ENCODE results near the gene INPP4A. TPM values are rescaled to one million over a fixed set of nuclear protein-coding genes. Genes with fewer than 3 reads are reported as not detected.

INPP4A gene
- total and polyA plus RNA-seq, 2 donors (not counting 3 experiments of a cell fraction or from before 2014, with no cell fraction given): 14.9 to 28.8 TPM

DNA sequence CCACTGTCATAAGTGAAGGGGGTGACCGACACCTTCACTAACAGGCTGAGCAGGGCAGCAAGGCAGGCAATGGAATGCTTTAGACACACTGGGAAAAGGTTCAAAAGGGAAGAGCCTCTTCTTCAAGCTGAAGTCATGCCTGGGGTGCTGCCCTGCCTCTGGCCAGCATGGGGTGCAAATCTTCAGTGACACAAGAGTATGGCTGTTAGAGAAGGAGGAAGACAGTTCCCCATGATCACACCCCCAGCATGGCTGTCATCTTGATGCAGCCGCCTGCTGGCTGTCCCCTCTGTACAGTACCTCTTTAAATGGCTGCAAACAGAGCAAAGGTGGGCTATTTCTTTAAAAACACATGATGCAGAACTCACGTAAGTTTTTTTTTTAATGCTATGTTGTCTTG lies 71.9 kb downstream of the INPP4A start:
- ChIA-PET POLR2A (no interaction called here), CTCF (interaction anchor here (1.0 to 2.3 kb wide), 3 partner anchors 18 to 104 kb away, joined by 3 to 15 read pairs (median 4); no protein-coding TSS in a partner anchor)
- H3K9me1 ChIP-seq (replicated peaks; ENCODE audit: control insufficient read depth, extremely low read depth, insufficient read depth, low read length): no peaks in the 10 kb centered on the region
- FAIRE-seq (no peak), DNase-seq (ENCODE audit: low read depth, low spot score) (no peak)
- BruUV-seq (replicated peaks): no TSS peak
- H3K4me1 ChIP-seq (ENCODE audit: control insufficient read depth, extremely low read depth, insufficient read depth, low read length): no peaks in the 10 kb centered on the region
- H3K79me2 ChIP-seq (ENCODE audit: control insufficient read depth, insufficient read depth, low read length): no peaks in the 10 kb centered on the region
- H3K9ac ChIP-seq (replicated peaks; ENCODE audit: extremely low read depth, insufficient read depth, low read length): no peak overlapping the region
- no peaks in the 10 kb centered on the region for H4K20me1 ChIP-seq (replicated peaks; ENCODE audit: control insufficient read depth, extremely low read depth, insufficient read depth, low read length)
- no peak overlapping the region for H3K4me2 ChIP-seq (ENCODE audit: insufficient read depth, low read length)
- H3K4me3 ChIP-seq (replicated peaks in 1 of 3; ENCODE audit: insufficient read depth in 1 of 3, low read depth in 1 of 3, low read length in 3 of 3): no peak overlapping the region
- intact Hi-C loops (cut with micrococcal nuclease): no loop called here
- no peak overlapping the region for H3K27ac ChIP-seq (ENCODE audit: insufficient read depth, low read depth, low read length)
- peaks cover 0 to 3% of the 10 kb centered on the region in 2 experiments for H3K36me3 ChIP-seq (ENCODE audit: control insufficient read depth in 2 of 2, extremely low read depth in 1 of 2, insufficient read depth in 2 of 2, low read length in 2 of 2)
- H3K27me3 ChIP-seq (ENCODE audit: control insufficient read depth in 2 of 2, insufficient read depth in 2 of 2, low read length in 2 of 2): no peaks in the 10 kb centered on the region
- dilution Hi-C loops (cut with MboI; ENCODE audit: extremely low pct_ligation_motif_present, low sequenced_read_pairs): no loop called here
- H2AFZ ChIP-seq (ENCODE audit: low read depth, low read length): no peak overlapping the region
- TF ChIP-seq MYC (IDR thresholded peaks at IDR 0.05; ENCODE audit: low read depth, low read length): no peak
- H3K9me3 ChIP-seq (replicated peaks; ENCODE audit: control insufficient read depth, insufficient read depth, low read length): no peaks in the 10 kb centered on the region

DNA sequence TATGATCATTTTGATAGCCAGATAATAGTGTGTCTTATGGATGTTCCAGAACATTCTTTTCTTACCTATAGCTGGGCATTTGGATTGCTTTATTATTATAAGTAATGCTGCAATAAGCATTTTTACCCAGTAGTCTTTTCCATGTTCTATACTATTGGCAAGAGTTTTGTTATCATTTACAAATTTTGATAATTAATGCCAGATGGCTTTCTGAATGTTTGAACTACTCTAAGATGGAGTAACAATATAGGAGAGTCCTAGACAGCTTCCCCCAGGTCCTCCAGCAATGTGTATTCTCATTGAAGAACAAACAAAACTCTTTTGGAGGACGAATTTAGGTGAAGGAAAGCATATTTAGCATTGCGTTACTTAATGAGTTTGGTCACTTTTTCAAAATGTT lies 73.0 kb downstream of the INPP4A start:
- Histone ChIP-seq H3K27ac (ENCODE audit: insufficient read depth, low read depth, low read length) (no peak overlapping the region), H3K4me1 (ENCODE audit: control insufficient read depth, extremely low read depth, insufficient read depth, low read length) (peaks cover 3% of the 10 kb centered on the region), H3K4me2 (ENCODE audit: insufficient read depth, low read length) (no peak overlapping the region), H3K9ac (replicated peaks; ENCODE audit: extremely low read depth, insufficient read depth, low read length) (no peak overlapping the region), H3K9me3 (replicated peaks; ENCODE audit: control insufficient read depth, insufficient read depth, low read length) (no peaks in the 10 kb centered on the region), H3K36me3 (ENCODE audit: control insufficient read depth in 2 of 2, extremely low read depth in 1 of 2, insufficient read depth in 2 of 2, low read length in 2 of 2) (peaks cover 0 to 3% of the 10 kb centered on the region in 2 experiments), H3K4me3 (replicated peaks in 1 of 3; ENCODE audit: insufficient read depth in 1 of 3, low read depth in 1 of 3, low read length in 3 of 3) (no peak overlapping the region), H3K9me1 (replicated peaks; ENCODE audit: control insufficient read depth, extremely low read depth, insufficient read depth, low read length) (no peaks in the 10 kb centered on the region), H3K79me2 (ENCODE audit: control insufficient read depth, insufficient read depth, low read length) (no peaks in the 10 kb centered on the region), H2AFZ (ENCODE audit: low read depth, low read length) (no peak overlapping the region), H3K27me3 (ENCODE audit: control insufficient read depth in 2 of 2, insufficient read depth in 2 of 2, low read length in 2 of 2) (no peaks in the 10 kb centered on the region), H4K20me1 (replicated peaks; ENCODE audit: control insufficient read depth, extremely low read depth, insufficient read depth, low read length) (no peaks in the 10 kb centered on the region)
- ChIA-PET CTCF (interaction anchor here (2.8 kb wide), 1 partner anchor 105 kb away, joined by 20 read pairs; no protein-coding TSS in a partner anchor), POLR2A (no interaction called here)
- no TSS peak for BruUV-seq (replicated peaks)
- FAIRE-seq: no peak
- TF ChIP-seq POLR2AphosphoS5 (IDR thresholded peaks at IDR 0.05; ENCODE audit: insufficient read depth, low read depth, low read length): no peak
- TF ChIP-seq JUN (IDR thresholded peaks at IDR 0.05; ENCODE audit: borderline replicate concordance, insufficient read depth, insufficient read length, low read depth): no peak
- TF ChIP-seq GATA2 (IDR thresholded peaks at IDR 0.05; ENCODE audit: insufficient read depth, insufficient read length, low read depth, low read length): no peak
- TF ChIP-seq POLR2A (IDR thresholded peaks at IDR 0.05; ENCODE audit: low read depth, low read length): no peak
- no peak for TF ChIP-seq MYC (IDR thresholded peaks at IDR 0.05; ENCODE audit: low read depth, low read length)
- no peak for TF ChIP-seq CTCF (IDR thresholded peaks at IDR 0.05; ENCODE audit: extremely low read depth in 1 of 2, insufficient read depth in 1 of 2, low read depth in 1 of 2, low read length in 2 of 2)
- no peak for TF ChIP-seq FOS (IDR thresholded peaks at IDR 0.05; ENCODE audit: borderline replicate concordance, insufficient read depth, low read length)
- no peak for TF ChIP-seq MAX (IDR thresholded peaks at IDR 0.05; ENCODE audit: insufficient read depth, insufficient read length)
- TF ChIP-seq EZH2 (IDR thresholded peaks at IDR 0.05; ENCODE audit: borderline replicate concordance, low read depth, low read length, severe bottlenecking): no peak
- dilution Hi-C loops (cut with MboI; ENCODE audit: extremely low pct_ligation_motif_present, low sequenced_read_pairs): no loop called here
- intact Hi-C loops (cut with micrococcal nuclease): loop anchor here (1.0 kb wide), 1 partner anchor 104 kb away; no protein-coding TSS in a partner anchor
- no peak for DNase-seq (ENCODE audit: low read depth, low spot score)

Measured in endothelial cell of umbilical vein (primary cell).